ENCODE results near the gene RAB11FIP2.
"Not testable (repeated sequence)": the region's sequence is repeated elsewhere in the genome, so short reads cannot be mapped to it uniquely, and the experiment has no call there.

Gene RAB11FIP2, protein sequence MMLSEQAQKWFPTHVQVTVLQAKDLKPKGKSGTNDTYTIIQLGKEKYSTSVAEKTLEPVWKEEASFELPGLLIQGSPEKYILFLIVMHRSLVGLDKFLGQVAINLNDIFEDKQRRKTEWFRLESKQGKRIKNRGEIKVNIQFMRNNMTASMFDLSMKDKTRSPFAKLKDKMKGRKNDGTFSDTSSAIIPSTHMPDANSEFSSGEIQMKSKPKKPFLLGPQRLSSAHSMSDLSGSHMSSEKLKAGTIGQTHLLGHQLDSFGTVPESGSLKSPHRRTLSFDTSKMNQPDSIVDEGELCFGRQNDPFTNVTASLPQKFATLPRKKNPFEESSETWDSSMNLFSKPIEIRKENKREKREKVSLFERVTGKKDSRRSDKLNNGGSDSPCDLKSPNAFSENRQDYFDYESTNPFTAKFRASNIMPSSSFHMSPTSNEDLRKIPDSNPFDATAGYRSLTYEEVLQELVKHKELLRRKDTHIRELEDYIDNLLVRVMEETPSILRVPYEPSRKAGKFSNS

DNA sequence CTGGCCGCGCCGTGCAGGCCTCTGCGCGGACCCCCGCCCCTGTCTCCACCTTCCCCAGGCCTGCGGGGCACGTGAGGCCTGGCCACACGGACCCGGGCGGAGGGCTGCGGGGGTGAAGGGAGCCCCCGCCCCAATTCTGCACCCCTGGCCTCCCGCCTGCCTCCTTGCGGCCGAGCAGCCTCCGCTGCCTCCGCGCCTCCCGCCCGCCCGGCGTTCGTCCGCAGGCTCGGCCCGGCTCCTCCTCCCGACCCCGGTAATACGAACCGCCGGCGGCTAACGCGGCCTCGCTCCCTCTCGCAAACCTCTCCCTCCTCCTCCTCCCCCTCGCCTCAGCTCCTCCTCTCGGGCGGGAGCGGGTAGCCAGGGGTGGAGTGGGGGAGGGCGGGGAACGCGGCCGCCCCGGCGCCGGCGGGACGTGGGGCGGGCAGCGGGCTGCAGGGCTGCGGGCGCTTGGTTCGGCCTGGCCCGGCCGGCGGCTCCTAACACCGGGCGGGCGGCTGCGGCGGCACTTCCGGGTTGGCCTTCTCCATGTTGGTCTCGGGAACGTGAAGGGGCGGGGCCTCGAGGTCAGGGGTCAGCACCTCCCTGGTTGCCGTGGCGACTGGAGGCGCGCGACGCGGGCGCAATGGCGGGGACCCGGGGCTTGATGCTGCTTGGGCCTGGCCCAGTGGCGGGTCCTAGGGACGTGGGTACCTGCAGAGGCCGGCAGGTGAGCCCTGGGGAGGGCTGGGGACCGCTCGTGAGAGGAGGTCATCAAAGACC is at the start of gene RAB11FIP2:
TSS of gene RAB11FIP2 (minus strand) at position 547 of the 762 bp plus-strand sequence. CDS start 778 bp downstream, outside the sequence.
- peak; percentile 43 to 77 for DNase-seq

DNA sequence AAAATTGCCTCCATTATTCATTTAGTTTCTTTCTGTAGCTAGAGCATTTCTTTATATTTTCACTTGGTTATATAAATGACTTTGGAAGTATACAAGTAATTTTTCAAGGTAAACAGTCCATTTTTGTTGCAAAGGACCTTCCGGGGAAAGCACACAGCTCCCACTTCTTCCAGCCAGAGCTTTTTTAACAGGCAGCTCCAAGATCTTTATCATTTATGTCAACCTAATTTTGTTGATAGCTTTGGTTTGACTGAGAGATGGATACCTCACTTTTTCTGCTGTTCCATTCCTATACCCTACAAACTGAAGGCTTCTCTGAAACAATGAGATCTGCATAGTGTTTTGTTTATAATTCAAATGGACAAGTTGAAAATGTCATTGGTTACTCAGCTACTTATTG is 49.3 kb upstream of the RAB11FIP2 start:
- no peak for DNase-seq

- DNase-seq, result no peak
Measured at GRCh38 chr10:118092209-118092608, 45.5 kb upstream of the RAB11FIP2 start.

DNA sequence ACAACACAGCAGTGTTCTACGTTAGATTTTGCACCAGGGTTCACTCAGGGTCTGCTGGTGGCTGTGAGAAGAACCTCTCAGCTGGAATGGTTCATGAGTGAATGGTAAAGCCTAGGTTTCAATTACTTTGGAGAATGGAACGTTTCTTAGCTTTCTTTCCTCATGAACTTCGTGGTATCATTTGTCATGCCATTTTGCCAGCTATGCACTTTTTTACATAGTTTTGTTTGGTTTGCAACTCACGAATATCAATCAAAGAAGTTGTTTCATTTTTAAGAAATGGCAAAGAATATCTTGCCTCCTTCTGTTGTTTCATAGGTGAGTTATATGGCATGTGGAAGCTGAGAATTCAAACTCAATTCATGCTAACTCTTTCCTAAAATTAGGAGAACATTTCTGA is 34.1 kb upstream of the RAB11FIP2 start:
- no peak for DNase-seq

- DNase-seq, result no peak
Measured at GRCh38 chr10:118076705-118077104, 30.0 kb upstream of the RAB11FIP2 start.

DNA sequence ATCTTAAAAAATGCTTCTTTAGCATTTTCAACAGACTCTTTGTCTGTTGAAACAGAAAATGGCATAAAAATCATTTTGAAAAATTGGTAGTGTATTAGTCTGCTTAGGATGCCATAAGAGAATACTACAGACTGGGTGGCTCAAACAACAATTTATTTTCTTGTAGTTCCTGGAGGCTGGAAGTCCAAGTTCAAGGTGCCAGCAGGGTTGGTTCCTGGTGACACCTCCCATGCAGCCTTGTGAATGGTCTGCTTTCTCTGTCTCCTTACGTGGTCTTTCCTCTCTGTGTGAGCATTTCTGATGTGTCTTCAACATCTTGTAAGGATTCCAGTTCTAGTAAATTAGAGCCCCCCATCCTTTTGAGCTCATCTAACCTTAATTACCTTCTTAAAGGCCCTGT is 26.1 kb upstream of the RAB11FIP2 start:
- no peak for DNase-seq

- not testable (repeated sequence) for DNase-seq
Measured at GRCh38 chr10:118067389-118067788, 20.6 kb upstream of the RAB11FIP2 start.

GRCh38 chr10:118062798-118063238 is 16.1 kb upstream of the RAB11FIP2 start:
- DNase-seq, result no peak

DNA sequence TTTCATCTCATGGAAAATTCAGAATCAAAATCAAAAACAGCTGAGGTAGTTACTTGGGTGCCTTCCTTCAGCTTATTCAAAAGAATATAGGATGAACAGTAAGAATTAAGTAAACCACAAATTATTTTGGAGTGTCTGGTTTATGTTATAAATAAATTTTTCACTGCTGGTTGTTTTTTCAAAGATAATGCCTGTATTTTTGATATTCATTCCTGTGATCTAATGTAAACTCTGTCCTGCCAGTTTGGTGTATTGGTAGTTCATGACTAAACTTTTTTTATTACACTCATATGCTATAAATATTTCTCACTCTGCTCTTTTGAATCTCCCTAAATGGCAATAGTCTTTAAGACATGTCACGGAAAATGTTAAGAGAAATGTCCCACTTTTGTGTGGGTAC is 11.6 kb upstream of the RAB11FIP2 start:
- DNase-seq, result no peak

GRCh38 chr10:118057361-118057760 is 10.6 kb upstream of the RAB11FIP2 start:
- no peak for DNase-seq

GRCh38 chr10:118054383-118054782 is 7.6 kb upstream of the RAB11FIP2 start:
- no peak for DNase-seq

DNA sequence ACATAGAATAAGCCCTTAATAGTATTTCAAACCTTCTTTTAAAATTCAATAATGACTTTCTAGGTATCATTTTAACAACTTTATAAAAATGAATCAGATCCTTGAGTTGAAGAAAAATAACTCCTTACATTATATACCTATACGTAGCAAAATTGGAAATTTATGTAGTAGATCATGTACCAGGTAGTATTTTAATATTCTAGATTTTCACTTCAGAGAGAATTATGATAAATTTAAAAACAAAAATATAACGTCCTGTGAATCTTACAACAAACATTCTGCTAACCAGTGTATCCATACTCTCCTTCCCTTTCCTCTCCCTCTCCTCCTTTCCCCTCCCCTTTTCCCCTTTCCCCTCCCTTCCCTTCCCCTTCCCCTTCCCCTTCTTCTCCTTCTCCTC is 6.1 kb upstream of the RAB11FIP2 start:
- no peak for DNase-seq

DNA sequence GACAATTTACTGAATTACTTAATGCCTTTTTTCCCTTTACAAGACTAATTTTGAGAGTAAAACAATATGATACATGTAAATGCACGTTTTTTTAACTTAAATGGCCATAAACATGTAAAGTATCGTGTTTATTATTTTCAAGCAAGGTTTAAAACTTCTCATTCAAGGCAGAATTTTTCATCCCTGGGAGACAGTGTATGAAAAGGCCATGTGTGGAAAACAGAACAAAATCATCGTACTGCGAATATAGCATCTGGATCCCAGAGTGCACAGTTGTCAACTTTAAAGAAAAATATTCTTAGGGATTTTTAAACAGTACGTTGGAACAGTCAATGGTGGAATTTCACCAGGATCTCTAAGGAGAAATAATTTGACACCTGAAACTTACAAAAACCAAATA is 1.1 kb upstream of the RAB11FIP2 start:
- no peak for DNase-seq

DNA sequence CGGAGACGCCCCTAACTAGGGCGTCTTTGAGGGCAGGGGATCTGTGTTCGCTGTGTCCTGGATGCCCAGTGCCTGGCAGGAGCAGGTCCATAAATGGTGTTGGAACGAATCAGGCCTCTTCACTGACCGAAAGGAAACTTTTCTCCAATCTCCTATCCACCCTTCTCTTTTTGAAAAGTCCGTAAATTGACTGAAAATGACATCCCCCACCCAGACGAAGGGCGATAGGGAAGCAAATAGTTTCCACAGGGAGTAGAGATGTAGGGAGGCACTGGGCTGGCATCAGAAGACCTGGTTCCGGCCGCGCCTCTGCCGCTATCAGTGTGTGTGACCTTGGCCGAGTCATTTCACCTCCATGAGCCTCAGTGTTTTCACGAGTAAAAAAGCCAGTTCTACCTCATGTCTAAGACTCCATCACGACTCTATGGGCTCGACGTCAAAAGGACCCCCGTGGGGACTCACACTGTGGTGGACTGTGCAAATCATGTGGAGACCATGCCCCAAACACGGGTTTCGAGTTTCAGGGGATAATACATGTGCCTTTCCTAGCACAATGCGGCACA is 497 bp upstream of the RAB11FIP2 start:
- peak in 1 of 2 experiments; percentile 46 for DNase-seq

DNA sequence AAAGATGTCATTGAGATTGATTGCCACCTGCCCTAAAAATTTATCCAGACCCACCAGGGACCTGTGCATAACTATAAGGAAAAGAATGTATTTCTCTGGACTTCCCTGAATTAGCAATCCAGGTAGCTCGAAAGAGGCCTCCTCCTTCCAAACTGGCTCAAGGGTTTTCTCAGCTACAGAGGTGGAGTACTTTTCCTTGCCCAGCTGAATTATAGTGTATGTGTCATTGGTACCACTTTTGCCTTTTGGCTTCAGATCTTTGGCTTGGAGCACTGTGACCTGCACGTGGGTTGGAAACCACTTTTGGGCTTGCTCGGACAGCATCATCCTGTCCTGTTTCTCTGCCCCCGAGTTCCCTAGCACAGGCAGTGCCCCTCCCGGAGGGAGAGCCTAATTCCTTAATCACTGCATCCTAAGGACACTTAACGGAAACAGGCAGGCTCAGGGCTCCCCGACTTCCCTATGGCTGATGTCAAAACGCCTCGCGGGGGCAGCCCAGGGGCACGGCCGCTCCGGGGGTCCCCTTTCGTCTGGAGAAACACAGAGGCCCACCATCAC is 825 bp downstream of the RAB11FIP2 start:
- DNase-seq, result peak; percentile 6 to 59

GRCh38 chr10:118045158-118045836 is 1.4 kb downstream of the RAB11FIP2 start:
- no peak for DNase-seq

- DNase-seq, result no peak
Measured at GRCh38 chr10:118042827-118043242, 3.9 kb downstream of the RAB11FIP2 start.

DNA sequence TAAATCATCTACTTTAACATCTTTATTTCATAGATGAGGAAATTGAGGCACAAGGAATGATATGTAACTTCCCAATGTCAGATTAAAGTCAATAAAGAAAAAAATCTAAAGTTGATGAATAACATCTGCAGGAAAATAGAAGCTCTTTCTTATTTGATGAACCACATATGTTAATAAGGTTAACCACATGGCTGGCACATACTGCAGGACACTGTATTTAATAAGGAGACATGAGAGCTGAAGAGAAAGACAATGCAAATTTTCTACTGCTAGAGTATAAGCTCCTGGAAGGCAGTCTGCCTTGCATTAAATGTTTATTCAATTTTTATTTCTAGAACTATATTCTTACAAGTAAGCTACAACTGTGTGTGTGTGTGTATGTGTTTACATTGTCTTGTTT is 4.4 kb downstream of the RAB11FIP2 start:
- no peak for DNase-seq

DNA sequence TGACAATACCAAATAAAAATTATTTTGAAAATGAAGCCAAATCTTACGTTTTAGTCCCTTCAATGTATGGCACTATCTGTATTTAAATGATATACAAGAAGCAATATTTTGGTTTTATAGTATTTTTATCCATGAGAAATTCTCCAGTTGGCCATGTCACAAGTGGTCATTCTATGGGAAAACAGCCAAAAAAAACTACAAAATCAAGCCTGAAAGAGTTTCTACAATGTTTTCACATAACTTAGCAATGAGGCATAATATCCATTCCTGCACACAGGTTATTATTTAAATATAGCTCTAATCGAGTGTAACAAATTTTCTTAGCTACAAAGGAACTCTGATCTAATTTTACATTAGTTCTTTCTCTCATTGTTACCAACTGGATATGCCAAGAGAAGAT is 5.4 kb downstream of the RAB11FIP2 start:
- no peak for DNase-seq

GRCh38 chr10:118036281-118036875 is 10.4 kb downstream of the RAB11FIP2 start:
- DNase-seq, result no peak

- no peak for DNase-seq
Measured at GRCh38 chr10:118035354-118036005, 11.3 kb downstream of the RAB11FIP2 start.
